ENCODE measurements around the gene CHI3L2.

Gene CHI3L2

DNA sequence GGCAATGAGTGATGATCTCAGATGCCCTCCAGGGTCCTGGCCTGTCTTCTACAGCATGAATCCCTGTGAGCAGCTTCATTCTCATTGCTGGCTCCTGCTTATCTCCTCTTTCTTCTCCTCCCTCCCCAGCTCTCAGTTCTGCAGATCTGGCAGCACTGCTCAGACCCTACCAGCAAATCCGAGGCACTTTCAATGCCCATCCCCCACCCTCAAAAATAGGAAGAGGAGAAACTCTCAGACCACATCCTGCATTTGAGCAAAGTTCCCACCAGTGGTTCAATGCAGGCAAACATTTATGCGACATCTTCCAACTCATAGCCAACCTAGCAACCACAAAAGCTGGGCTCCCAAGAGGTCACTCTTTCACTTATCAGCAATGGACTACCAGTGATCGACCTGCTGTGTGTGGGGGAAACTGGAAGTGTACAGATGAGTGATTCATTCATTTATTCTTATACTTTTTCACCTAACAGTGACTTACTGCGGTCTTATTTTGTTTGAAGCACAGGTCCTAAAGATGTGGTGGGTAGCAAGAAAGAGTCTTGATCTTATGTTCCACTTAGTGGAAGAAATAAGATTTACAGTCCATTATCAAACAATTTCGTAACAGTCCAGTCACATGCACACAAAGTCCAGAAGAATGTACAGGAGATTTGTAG is 5.8 kb upstream of the CHI3L2 start:
- DNase-seq (ENCODE audit: low read depth), result no peak

DNA sequence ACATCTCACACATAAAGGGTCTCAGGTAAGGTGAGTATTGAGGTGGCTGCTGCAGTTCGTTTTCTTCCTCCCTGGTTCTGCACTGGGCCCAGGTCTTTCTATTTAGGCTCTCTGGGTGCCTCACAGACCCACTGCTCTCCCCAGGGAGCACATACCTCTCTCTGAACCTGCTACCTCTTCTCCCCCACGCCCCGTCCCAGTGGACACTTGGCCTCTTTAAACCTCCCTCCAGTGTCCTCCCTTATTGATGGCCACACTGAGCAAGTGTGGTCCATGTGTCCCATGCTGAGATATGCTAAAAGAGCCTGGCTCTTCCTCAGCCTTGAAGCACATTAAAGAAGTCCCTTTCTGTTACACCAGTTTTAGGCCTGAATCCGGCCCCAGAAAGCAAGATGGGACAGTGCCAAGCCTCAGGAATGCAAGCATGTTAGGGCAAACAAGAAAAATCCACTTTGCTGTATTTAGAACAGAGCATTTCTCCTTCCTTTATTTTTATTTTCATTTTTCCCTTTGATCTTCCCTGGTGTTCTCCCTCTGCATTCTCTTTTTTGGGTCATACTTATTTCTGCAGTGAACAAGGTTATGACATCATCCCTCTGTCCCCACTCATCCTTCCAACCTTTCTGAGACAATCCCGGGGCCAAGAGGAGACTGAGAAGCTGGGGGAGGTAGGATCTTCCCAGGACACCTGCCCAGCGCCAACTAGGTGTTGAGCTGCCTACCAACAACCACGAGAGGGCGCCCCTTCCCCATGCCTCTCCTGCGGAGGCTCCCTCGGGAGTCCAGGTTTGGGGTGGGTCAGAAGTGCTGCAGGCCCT is 5.0 kb upstream of the CHI3L2 start:
- peak; percentile 72 for DNase-seq (ENCODE audit: low read depth)

DNA sequence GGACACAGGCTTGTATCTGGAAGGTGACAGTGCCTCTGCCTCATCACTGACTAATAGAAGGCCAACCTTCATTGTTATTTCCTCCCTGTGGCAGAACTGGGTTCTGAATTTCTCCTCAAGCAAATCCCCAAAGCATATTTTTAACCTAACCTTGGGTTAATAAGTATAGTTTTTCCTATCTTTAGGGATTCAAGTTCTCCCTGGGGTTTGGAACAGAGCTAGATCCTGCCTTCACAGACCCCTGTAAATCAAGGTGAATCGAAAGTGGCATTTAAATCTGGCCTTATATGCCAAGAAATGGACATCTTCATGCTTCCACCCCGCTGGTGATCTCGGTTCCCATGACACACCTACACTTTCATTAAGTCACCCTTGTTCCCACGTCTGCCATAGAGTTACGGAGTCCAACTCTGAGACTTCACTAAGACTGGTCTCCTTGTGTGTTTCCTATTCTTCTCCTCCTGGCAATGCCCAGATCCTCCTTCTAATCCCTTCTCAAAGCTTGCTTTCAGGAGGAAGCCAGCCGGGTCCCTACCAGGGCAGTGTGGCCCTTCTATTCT is 4.3 kb upstream of the CHI3L2 start:
- no peak for DNase-seq (ENCODE audit: low read depth)

DNA sequence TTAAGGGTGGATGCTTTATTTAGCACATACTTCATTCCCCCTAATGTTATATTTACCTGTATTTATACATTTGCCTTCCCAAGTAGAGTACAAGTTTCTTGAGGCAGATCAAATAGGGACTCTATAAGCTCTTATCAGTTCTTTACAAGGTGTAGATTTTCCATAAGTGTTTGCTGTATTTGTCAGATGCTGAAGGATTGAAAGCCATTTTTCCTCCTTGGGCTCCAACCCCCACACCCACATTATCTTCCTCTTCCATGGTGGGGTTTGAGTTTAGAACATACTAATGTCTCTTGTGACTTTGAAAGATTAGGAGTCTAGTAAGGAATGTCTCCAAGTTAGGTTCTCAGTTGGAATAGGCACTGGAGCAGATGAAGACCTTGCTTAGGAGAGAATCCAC is 2.4 kb upstream of the CHI3L2 start:
- DNase-seq (ENCODE audit: low read depth), result no peak

DNA sequence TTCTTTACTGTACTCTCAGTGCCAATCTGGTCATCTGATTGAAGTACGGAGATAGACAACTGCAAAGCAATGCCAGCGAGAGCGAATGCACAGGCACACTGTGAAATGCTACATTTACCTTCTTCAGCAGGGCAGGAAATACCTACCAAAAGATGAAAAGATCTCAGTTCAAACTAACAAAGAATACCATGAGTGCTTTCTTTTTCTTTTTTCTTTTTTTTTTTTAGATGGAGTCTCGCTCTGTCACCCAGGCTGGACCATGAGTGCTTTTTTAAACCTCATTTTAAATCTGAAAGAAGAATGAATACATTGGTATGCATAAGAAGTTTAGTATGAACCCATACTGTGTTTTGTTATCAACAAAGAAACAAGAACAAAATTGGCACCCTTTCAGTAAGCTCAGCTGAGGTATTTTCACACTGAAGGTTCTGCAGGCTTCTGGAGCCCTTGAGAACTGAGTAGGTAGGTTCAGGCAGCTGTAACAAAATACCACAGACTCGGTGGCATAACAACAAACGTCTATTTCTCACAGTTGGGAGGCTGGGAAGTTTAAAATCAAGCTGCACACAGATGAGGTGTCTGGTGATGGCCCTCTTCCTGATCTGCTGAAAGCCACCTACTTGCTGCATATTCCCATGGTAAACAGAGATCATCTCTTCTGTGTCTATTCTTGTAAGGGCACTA is 1.7 kb upstream of the CHI3L2 start:
- DNase-seq (ENCODE audit: low read depth), result no peak

DNA sequence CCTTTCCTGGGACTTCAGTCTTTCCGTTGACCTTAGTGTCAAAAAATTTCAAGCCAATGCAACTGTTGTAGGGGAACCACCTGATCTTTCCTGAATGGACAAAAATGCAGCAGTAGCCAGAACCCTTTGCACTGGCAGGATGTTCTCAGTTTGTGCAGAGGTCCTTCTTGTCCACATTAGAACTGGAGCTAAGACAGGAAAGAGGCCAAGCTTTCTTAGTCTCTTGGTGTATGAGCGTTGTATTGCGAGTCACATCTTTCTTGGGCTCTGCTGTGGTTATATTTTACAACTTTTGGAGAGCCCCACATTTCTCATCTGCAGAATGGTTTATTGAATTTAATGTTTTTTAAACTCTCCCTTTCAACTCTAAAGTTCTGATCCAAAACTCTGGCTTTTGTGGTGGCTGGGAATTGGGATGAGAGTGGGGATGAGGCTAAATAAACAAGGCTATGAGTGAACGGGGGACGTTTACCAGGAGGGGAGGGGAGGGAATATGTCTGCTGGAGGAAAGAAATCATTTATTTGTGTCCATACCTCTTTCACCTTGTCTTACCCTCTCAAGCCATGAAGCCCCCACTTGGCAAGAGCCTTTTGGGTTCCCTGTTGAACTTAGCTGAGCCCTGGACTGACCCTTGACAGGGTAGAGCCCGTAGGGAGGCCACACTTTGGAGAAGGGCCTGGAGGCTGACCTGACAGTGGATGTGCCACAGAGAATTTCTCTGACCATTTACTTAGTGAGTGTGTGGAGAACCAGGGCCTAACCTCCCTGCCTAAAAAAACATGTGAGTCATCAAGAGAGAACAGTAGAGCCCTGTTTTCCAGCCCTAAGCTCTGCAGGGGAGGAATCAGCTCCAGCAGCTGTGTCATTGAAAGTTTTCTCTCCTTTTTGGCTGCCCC is 586 bp downstream of the CHI3L2 start:
- no peak for DNase-seq (ENCODE audit: low read depth)

DNA sequence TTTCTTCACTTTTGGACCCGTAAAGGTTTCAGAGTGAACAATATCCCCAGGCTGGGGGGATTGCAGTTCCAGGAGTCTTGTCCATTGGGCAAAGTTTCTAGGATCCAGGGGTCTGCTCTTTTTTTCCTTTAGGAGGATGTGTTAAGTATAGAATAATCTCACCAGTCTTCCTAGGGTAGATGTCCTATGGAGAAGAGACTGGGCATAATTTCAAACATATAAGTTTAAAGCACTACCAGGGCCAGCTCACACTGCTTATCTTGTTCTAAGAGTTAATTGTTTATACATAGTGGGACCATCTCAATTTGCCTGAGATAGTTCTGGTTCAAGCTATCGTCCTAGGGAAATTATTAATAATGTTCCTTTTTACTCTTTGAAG is 1.2 kb downstream of the CHI3L2 start:
- DNase-seq (ENCODE audit: low read depth), result no peak

DNA sequence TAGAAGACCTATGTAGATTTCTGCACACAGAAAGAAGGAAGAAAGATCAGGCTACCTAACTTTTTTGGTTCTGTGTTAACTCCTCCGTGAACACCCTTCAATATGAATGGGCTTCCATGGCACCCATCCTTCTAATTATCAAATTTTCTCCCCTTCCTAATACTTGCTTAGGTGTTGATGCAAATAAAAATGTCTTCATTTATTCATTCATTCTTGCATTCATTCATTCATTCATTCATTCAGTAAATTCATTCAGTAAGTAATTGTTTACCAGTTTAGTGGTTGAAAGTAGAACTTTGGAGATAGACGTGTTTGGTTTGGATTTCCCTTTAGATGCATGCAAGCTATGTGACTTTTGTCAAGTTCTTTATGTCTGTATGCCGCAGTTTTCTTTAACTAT is 4.6 kb downstream of the CHI3L2 start:
- DNase-seq (ENCODE audit: low read depth), result no peak

DNA sequence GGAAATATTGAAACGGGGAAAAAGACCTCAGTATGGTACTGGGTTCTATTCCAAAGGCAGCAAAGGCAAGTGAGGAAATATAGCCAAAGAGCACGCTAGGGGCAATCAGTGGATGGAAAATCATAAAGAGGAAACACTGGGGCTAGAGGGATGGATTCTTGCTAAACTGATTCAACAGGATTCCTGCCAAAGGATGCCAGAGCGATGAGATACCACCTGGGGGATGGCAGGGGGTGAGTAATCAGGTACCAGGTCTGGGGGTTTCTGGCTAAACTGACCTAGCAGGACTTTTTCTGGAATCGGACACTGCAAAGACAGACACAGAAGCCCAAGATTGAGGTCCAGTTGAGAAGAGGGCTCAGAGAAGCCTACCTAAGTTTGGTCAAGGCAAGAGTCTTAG is 6.7 kb downstream of the CHI3L2 start:
- DNase-seq (ENCODE audit: low read depth), result no peak

DNA sequence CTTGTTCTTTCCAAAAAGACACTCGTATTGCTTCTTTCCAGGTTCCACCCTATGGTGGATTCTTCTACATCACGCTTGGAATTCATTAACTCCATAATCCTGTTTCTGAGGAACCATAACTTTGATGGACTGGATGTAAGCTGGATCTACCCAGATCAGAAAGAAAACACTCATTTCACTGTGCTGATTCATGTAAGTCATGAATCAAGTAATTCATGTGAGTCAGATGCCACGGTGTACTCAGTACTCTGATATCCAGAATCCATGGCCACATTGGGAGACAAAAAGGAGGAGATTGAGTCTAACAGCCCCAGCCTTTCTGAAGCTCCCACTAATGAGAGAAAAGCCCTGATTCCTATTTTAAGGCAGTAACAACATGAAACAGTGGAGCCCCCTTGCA is 7.4 kb downstream of the CHI3L2 start:
- no peak for DNase-seq (ENCODE audit: low read depth)

DNA sequence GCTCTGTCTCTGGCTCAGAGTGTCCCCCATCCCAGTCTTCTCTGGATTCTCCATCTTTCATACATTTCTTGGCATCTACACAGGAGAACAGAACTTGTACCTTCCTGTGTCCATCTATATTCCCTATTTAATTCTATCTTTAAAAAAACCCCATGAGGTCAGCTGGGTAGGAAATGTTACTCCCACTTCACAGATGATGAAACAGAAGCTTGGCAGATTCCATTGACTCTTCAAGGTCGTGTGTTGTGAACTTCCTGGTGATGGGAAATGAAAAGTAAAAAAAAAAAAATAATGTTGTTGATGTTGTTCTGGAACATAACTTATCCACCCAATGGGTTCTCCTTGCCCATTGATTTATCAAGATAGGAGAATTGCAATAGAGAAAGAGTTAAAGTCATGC is 8.9 kb downstream of the CHI3L2 start:
- DNase-seq (ENCODE audit: low read depth), result no peak

DNA sequence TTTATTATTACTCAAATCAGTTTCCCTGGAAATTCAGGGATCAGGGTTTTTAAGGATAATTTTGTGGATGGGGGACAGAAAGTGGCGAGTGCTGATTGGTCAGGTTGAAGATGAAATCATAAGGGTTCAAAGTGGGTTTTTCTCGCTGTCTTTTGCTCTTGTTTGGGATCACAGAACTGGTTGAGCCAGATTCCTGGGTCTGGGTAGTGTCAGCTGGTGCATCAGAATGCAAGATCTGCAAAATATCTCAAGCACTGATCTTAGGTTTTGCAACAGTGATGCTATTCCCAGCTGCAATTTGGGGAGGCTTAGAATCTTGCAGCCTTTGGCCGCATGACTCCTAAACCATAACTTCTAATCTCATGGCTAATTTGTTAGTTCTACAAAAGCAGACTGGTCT is 9.3 kb downstream of the CHI3L2 start:
- DNase-seq (ENCODE audit: low read depth), result no peak

DNA sequence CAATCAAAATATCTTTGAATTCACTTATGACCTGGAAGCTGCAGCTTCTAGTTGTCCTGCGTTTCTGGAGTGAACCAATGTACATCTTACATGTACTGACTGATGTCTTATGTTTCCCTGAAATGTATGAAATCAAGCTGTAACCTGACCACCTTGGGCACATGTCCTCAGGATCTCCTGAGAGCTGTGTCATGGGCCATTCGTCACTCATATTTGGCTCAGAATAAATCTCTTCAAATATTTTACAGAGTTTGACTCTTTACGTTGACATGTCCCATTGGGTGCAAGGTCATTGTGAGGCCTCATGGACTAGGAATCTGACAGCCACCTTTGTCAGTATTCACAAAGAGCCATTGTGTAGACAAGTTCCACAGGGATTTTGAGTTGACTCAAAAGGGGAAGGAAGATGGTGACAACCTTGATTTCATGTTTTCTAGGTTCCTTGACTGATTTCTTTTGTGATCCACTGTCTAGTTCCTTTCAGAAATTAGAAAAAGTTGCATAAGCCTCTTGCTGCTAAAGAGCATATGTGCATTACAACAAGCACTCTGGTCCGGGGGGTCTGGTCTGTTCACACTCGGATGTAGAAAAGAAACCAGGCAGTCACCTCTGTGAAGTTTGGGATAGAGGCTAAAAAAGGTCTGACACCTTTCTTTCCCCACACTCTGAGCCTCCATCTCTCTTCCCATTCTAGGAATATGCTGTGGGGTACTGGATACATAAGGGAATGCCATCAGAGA is 10.7 kb downstream of the CHI3L2 start:
- no peak for DNase-seq (ENCODE audit: low read depth)

DNA sequence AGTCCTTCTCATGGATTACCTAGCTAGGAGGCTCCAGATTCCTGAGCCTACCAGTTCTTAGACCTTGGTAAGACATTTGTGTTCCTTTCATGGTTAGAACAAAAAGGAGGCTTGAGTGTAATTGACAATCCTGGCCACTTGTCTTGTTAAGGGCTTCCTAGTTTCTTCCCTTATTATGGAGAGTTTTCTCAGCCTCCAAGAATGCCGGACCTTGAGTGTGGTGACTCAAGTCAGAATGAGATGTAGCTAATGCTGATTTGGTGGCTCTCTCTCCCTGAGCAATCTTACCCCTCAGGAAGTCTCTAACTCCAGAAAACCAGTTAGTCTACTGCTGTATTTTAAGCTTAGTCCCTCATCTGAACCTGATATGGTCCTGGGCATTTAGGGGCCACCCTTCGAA is 14.3 kb downstream of the CHI3L2 start:
- DNase-seq (ENCODE audit: low read depth), result no peak

DNA sequence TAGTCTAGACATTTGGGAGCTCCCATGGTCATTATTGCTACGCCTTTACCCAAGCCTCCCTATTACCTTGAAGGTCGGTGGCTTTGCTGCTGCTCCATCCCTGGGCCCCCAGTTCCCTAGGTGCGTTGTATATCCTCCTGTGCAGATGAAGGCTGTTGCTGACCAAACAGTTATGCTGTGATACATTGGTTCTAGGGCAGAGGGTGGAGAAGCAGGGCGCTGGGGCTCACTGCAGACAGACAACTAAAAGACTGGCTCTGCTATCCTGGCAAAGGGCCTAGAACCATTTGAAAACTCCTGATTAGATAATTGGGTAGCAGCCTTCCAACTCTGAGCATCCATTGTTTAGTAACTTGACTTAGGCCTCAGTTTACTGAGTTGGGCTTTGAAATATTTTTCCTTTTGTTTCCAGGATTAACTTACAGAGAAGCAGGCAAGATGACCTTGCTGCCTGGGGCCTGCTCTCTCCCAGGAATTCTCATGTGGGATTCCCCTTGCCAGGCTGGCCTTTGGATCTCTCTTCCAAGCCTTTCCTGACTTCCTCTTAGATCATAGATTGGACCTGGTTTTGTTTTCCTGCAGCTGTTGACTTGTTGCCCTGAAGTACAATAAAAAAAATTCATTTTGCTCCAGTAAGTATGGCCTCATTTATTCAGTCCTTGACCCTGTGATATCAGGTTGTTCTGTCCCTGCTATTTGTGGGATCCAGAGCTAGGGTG is 15.5 kb downstream of the CHI3L2 start:
- no peak for DNase-seq (ENCODE audit: low read depth)

DNA sequence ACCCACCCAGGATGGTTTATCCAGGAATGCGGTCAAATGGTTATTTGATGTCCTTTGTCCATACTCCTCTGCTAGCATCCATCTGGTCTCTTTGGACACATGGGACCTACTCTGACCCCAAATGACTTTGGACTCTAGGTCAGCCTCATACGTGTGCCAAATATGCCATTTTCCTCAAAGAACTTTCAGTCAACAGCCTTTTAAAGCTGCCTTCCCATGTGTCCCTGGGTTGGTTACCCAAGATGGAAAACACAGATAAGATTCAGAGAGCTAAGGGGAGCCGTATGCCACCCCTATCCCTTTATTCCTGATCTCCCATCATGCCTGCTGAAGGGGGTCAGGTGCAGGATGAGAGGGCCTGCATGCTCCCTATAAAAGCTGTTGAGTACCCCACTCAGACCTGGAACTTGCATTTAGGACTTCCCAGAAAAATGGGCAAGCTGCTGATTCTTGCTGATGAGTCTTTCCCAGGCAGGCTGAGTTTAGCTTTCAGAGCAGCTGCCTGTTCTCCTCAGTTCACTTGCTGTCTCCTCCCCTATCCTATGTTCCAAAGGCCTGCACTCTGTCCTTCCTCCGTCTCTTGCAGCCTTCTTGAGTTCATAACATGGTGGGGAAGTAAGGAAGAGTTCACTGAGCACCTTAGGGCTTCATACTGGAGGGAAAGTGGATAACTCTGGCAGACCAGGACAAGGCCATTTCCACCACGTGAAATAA is 19.8 kb downstream of the CHI3L2 start:
- DNase-seq (ENCODE audit: low read depth), result no peak

DNA sequence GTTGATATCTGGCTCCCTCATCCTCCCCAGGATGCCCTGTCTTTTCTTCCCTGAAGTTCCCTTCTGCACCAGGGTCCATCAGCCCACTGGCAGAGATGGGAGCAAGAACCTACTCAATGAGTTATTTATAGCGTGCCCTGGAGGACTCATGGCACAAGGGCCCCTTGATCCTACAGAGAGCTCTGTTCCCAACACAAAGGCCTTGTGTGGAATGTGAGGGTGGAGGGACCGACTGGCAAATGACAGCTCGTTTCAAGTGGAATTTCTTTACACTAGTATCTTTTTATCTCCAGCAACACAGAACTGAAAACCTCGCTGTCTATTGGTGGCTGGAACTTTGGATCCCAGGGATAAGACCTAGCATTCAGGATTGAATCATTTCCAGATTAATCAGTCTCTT is 22.4 kb downstream of the CHI3L2 start:
- no peak for DNase-seq (ENCODE audit: low read depth)

DNA sequence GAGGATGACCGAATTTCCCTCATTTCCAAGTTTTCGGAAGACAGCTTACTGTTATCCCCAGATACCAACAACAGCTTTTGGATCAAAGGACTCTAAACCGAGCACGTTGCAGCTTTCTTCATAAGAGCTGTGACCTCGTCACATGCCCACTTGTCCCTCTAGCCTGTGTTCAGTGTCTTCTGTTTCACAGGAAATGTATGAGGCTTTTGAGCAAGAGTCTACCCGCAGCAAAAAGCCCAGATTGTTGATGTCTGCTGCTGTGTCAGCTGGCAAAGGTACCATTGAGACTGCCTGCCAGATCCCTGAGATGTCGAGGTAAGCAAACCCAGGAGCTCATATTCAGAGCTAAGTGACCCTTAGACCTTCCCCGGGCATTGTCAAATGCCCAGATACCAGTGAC is 24.1 kb downstream of the CHI3L2 start:
- no peak for DNase-seq (ENCODE audit: low read depth)

DNA sequence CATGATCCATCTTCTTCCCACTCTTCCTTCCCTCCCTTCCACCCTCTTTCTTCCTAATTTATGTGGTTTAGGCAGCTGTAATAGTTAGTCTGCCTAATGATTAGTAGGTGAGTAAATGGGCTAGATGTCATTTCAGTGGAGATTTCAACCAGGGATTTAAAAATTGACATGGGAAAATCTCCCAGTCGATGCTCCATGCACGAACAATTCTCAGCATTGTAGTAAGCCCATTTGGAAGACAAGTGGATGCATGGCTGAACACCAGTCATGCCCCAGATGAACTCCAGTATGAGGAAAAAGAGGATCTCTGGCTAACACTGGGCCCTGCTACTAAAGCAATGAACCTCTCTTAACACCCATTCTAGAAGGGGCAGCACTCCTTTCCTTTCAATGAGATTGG is 25.3 kb downstream of the CHI3L2 start:
- no peak for DNase-seq (ENCODE audit: low read depth)

DNA sequence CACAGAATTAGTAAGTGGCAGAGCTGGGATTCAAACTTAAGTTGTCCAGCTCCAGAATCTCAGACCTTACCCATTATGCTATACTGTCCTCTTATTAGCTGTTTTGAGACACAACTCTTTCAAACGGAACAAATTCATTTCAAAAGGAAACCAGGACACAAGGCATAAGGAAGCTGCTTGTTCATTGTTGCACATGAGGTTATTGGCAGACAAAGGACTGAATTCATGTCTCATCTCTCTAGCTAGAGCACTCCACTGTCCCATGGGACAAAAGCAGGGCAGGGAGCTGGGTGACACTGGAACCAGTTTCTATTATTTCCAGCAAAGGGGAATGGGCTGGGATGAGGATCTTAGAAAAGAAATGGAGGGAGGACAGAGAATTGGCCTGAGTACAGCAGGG is 26.4 kb downstream of the CHI3L2 start:
- no peak for DNase-seq (ENCODE audit: low read depth)

Data from activated T-cell treated with anti-CD3 and anti-CD28 coated beads for 1 hour (primary cell).